Parathyroid adenoma (tissue), 2 donors: ENCODE measurements around the gene SLC24A3.

ENCODE experiments used
- H2AFZ ChIP-seq: fragments of 300-600 bp; sonication (generic); one replicate; pipeline ENCODE4 v1.7.0; 2017; ENCODE audit warnings: antibody characterized with exemption, mild to moderate bottlenecking
- H3K27ac ChIP-seq: fragments of 300-600 bp; sonication (generic); one replicate; pipeline ENCODE4 v1.7.0; 2017
- H3K27me3 ChIP-seq: fragments of 300-600 bp; sonication (generic); one replicate; pipeline ENCODE4 v1.7.0; 2017; ENCODE audit warnings: low read length; ENCODE audit not compliant: control insufficient read depth, insufficient read depth
- H3K36me3 ChIP-seq: fragments of 300-600 bp; sonication (generic); one replicate; pipeline ENCODE4 v1.7.0; 2017; ENCODE audit warnings: low read length; ENCODE audit not compliant: control insufficient read depth, insufficient read depth
- H3K4me1 ChIP-seq: fragments of 300-600 bp; sonication (generic); one replicate; pipeline ENCODE4 v1.7.0; 2017; ENCODE audit warnings: control low read depth
- H3K4me2 ChIP-seq: fragments of 300-600 bp; sonication (generic); one replicate; pipeline ENCODE4 v1.7.0; 2017; ENCODE audit warnings: low read length
- H3K4me3 ChIP-seq: fragments of 300-600 bp; sonication (generic); one replicate; pipeline ENCODE4 v1.7.0; 2017; ENCODE audit warnings: low read depth, low read length
- H3K79me2 ChIP-seq: fragments of 300-600 bp; sonication (generic); one replicate; pipeline ENCODE4 v1.7.0; 2017; ENCODE audit warnings: control low read depth
- H3K9ac ChIP-seq: fragments of 300-600 bp; sonication (generic); one replicate; pipeline ENCODE4 v1.7.0; 2017; ENCODE audit warnings: mild to moderate bottlenecking
- H3K9me3 ChIP-seq: fragments of 300-600 bp; sonication (generic); one replicate; pipeline ENCODE4 v1.7.0; 2017; ENCODE audit warnings: low read length; ENCODE audit not compliant: control insufficient read depth
- CTCF ChIP-seq: fragments of 300-600 bp; sonication (generic); IDR thresholded peaks from one replicate; pipeline ENCODE4 v1.7.0; 2017; ENCODE audit warnings: antibody characterized with exemption, mild to moderate bottlenecking
- donor health status: primary hyperparathyroidism.

SLC24A3 gene

GRCh38 chr20:19252451-19253120 is 40.1 kb downstream of the SLC24A3 start:
- peaks cover 8% of the 10 kb centered on the region for H3K79me2 ChIP-seq
- no peak overlapping the region for H3K27ac ChIP-seq
- TF ChIP-seq CTCF, result no peak
- no peak overlapping the region for H3K4me3 ChIP-seq
- no peaks in the 10 kb centered on the region for H3K9me3 ChIP-seq
- H3K4me2 ChIP-seq, result no peak overlapping the region
- no peaks in the 10 kb centered on the region for H3K27me3 ChIP-seq
- no peaks in the 10 kb centered on the region for H3K36me3 ChIP-seq
- H3K9ac ChIP-seq, result no peak overlapping the region
- H2AFZ ChIP-seq, result no peak overlapping the region
- H3K4me1 ChIP-seq, result no peaks in the 10 kb centered on the region

GRCh38 chr20:19253316-19253715 is 40.9 kb downstream of the SLC24A3 start:
- Histone ChIP-seq H3K27ac (no peak overlapping the region), H3K4me3 (no peak overlapping the region), H3K27me3 (no peaks in the 10 kb centered on the region), H3K9ac (no peak overlapping the region), H3K4me2 (no peak overlapping the region), H3K79me2 (peaks cover 8% of the 10 kb centered on the region), H3K36me3 (no peaks in the 10 kb centered on the region), H2AFZ (no peak overlapping the region), H3K9me3 (no peaks in the 10 kb centered on the region), H3K4me1 (no peaks in the 10 kb centered on the region)
- TF ChIP-seq CTCF, result no peak

- H3K27ac ChIP-seq, result no peak overlapping the region
- no peak overlapping the region for H3K9ac ChIP-seq
- H3K36me3 ChIP-seq, result no peaks in the 10 kb centered on the region
- H3K4me3 ChIP-seq, result no peak overlapping the region
- H3K27me3 ChIP-seq, result no peaks in the 10 kb centered on the region
- H3K4me2 ChIP-seq, result no peak overlapping the region
- no peaks in the 10 kb centered on the region for H3K9me3 ChIP-seq
- no peaks in the 10 kb centered on the region for H3K4me1 ChIP-seq
- peaks cover 8% of the 10 kb centered on the region for H3K79me2 ChIP-seq
- H2AFZ ChIP-seq, result no peak overlapping the region
- TF ChIP-seq CTCF, result no peak
These were observed 41.7 kb downstream of the SLC24A3 start for GRCh38 chr20:19253916-19254820.

GRCh38 chr20:19254956-19255355 is 42.5 kb downstream of the SLC24A3 start:
- Histone ChIP-seq H3K9me3 (no peaks in the 10 kb centered on the region), H2AFZ (no peak overlapping the region), H3K4me1 (no peaks in the 10 kb centered on the region), H3K27me3 (no peaks in the 10 kb centered on the region), H3K9ac (no peak overlapping the region), H3K36me3 (no peaks in the 10 kb centered on the region), H3K4me3 (no peak overlapping the region), H3K4me2 (no peak overlapping the region), H3K27ac (no peak overlapping the region), H3K79me2 (peaks cover 8% of the 10 kb centered on the region)
- TF ChIP-seq CTCF, result no peak
